ENCODE measurements around the gene PARP11. TPM values are rescaled to one million over a fixed set of nuclear protein-coding genes. Genes with fewer than 3 reads are reported as not detected.

The PARP11 gene
- total and polyA plus RNA-seq, 2 donors (not counting 3 experiments of a cell fraction or from before 2014, with no cell fraction given): 3.0 to 4.9 TPM

DNA sequence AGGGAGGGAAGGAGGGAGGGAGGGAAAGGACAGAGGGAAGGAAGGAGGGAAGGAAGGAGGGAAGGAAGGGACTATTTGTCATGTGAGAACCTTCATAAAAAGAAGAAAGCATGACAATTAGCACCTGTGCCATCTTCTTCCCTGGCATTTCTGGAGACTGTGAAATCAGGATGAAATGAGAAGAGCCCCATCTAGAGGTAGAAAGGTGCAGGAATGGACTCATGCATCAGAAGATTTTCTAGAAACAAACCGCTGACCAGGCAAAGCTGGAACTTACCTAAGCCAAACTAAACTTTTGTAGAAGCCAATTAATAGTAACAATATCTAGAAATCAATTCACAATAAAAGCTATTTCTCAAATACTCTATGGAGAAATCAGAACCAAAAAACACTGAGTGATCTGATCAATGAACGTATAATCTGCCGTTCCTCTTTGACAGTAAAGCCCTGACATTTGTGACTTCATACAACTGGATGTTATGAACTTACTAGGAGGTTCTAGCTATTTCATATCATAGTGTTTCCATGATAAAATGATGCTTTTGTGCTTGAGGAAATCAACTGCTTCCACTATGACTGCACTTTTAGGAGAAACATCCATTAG is 95.9 kb downstream of the PARP11 start:
- H3K4me2 ChIP-seq (ENCODE audit: insufficient read depth, low read length): no peak overlapping the region
- dilution Hi-C loops (cut with MboI; ENCODE audit: extremely low pct_ligation_motif_present, low sequenced_read_pairs) (no loop called here), intact Hi-C loops (cut with micrococcal nuclease) (loop anchor here (1.0 to 10.0 kb wide), 3 partner anchors 119 to 477 kb away; partner anchors contain the start of gene PRMT8)
- H3K4me3 ChIP-seq (replicated peaks in 1 of 3; ENCODE audit: insufficient read depth in 1 of 3, low read depth in 1 of 3, low read length in 3 of 3): no peak overlapping the region
- no peak overlapping the region for H3K9ac ChIP-seq (replicated peaks; ENCODE audit: extremely low read depth, insufficient read depth, low read length)
- no TSS peak for BruUV-seq (replicated peaks)
- no peaks in the 10 kb centered on the region for H3K36me3 ChIP-seq (ENCODE audit: control insufficient read depth in 2 of 2, extremely low read depth in 1 of 2, insufficient read depth in 2 of 2, low read length in 2 of 2)
- no peaks in the 10 kb centered on the region for H3K9me3 ChIP-seq (replicated peaks; ENCODE audit: control insufficient read depth, insufficient read depth, low read length)
- peaks cover 10 to 13% of the 10 kb centered on the region in 2 experiments for H3K27me3 ChIP-seq (ENCODE audit: control insufficient read depth in 2 of 2, insufficient read depth in 2 of 2, low read length in 2 of 2)
- ChIA-PET POLR2A (no interaction called here), CTCF (interaction anchor here (0.6 to 2.5 kb wide), 31 partner anchors 12 to 500 kb away, joined by 3 to 59 read pairs (median 3); partner anchors contain the start of gene CRACR2A)
- H3K79me2 ChIP-seq (ENCODE audit: control insufficient read depth, insufficient read depth, low read length): no peaks in the 10 kb centered on the region
- no peaks in the 10 kb centered on the region for H3K9me1 ChIP-seq (replicated peaks; ENCODE audit: control insufficient read depth, extremely low read depth, insufficient read depth, low read length)
- H3K4me1 ChIP-seq (ENCODE audit: control insufficient read depth, extremely low read depth, insufficient read depth, low read length): peaks cover 4% of the 10 kb centered on the region
- FAIRE-seq: peak; percentile 76
- H4K20me1 ChIP-seq (replicated peaks; ENCODE audit: control insufficient read depth, extremely low read depth, insufficient read depth, low read length): no peaks in the 10 kb centered on the region
- H3K27ac ChIP-seq (ENCODE audit: insufficient read depth, low read depth, low read length): no peak overlapping the region
- DNase-seq (ENCODE audit: low read depth, low spot score): peak; percentile 60
- H2AFZ ChIP-seq (ENCODE audit: low read depth, low read length): no peak overlapping the region
- no peak for TF ChIP-seq POLR2A (IDR thresholded peaks at IDR 0.05; ENCODE audit: low read depth, low read length)
- TF ChIP-seq, protein P1, sequence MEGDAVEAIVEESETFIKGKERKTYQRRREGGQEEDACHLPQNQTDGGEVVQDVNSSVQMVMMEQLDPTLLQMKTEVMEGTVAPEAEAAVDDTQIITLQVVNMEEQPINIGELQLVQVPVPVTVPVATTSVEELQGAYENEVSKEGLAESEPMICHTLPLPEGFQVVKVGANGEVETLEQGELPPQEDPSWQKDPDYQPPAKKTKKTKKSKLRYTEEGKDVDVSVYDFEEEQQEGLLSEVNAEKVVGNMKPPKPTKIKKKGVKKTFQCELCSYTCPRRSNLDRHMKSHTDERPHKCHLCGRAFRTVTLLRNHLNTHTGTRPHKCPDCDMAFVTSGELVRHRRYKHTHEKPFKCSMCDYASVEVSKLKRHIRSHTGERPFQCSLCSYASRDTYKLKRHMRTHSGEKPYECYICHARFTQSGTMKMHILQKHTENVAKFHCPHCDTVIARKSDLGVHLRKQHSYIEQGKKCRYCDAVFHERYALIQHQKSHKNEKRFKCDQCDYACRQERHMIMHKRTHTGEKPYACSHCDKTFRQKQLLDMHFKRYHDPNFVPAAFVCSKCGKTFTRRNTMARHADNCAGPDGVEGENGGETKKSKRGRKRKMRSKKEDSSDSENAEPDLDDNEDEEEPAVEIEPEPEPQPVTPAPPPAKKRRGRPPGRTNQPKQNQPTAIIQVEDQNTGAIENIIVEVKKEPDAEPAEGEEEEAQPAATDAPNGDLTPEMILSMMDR (IDR thresholded peaks at IDR 0.05; ENCODE audit: extremely low read depth in 1 of 2, insufficient read depth in 1 of 2, low read depth in 1 of 2, low read length in 2 of 2): peak; percentile 59 to 67

DNA sequence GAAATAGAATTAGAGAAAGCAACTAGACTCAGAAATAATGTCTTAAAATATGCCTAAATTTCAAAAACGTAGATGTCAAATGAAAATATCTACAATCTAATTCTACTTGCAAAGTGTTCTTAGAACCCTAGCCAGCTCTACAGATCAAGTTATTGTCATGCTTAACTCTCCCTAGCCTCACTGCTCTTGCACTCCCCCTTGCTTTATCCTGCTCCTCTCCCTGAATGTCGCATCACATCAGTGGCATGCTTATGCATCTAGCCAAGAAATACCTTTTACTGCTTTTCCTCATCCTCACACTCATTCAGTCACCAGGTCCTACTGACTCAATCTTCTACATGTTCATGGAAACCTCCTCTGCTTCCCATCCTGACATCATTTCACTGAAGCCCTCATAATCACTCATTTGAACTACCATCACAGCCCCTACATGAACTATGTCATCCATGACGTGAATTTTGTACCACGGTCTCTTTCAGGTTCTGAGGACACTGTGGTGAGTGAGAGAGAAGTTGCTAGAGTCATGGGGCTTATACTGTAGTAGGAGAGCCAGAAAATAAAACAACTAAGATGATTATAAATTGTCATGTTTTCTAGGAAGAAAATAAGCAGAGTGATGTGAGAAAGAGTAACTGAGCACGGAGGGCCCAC is 97.7 kb downstream of the PARP11 start:
- CTCF ChIA-PET: interaction anchor here (1.1 to 4.1 kb wide), 4 partner anchors 28 to 475 kb away, joined by 3 to 59 read pairs (median 30); no protein-coding TSS in a partner anchor
- Histone ChIP-seq H3K9ac (replicated peaks; ENCODE audit: extremely low read depth, insufficient read depth, low read length) (no peak overlapping the region), H4K20me1 (replicated peaks; ENCODE audit: control insufficient read depth, extremely low read depth, insufficient read depth, low read length) (no peaks in the 10 kb centered on the region), H3K27ac (ENCODE audit: insufficient read depth, low read depth, low read length) (no peak overlapping the region), H3K79me2 (ENCODE audit: control insufficient read depth, insufficient read depth, low read length) (no peaks in the 10 kb centered on the region), H3K4me2 (ENCODE audit: insufficient read depth, low read length) (no peak overlapping the region), H3K27me3 (ENCODE audit: control insufficient read depth in 2 of 2, insufficient read depth in 2 of 2, low read length in 2 of 2) (peaks cover 10 to 13% of the 10 kb centered on the region in 2 experiments), H2AFZ (ENCODE audit: low read depth, low read length) (no peak overlapping the region), H3K9me1 (replicated peaks; ENCODE audit: control insufficient read depth, extremely low read depth, insufficient read depth, low read length) (no peaks in the 10 kb centered on the region), H3K4me3 (replicated peaks in 1 of 3; ENCODE audit: insufficient read depth in 1 of 3, low read depth in 1 of 3, low read length in 3 of 3) (no peak overlapping the region), H3K36me3 (ENCODE audit: control insufficient read depth in 2 of 2, extremely low read depth in 1 of 2, insufficient read depth in 2 of 2, low read length in 2 of 2) (no peaks in the 10 kb centered on the region), H3K9me3 (replicated peaks; ENCODE audit: control insufficient read depth, insufficient read depth, low read length) (no peaks in the 10 kb centered on the region), H3K4me1 (ENCODE audit: control insufficient read depth, extremely low read depth, insufficient read depth, low read length) (peaks cover 8% of the 10 kb centered on the region)
- intact Hi-C loops (cut with micrococcal nuclease): loop anchor here (10.0 kb wide), 1 partner anchor 281 kb away; the partner anchor contains the start of gene PRMT8
- FAIRE-seq (no peak), DNase-seq (ENCODE audit: low read depth, low spot score) (no peak)
- TF ChIP-seq MYC (IDR thresholded peaks at IDR 0.05; ENCODE audit: low read depth, low read length) (no peak), POLR2A (IDR thresholded peaks at IDR 0.05; ENCODE audit: low read depth, low read length) (no peak)
- TF ChIP-seq, protein P2, sequence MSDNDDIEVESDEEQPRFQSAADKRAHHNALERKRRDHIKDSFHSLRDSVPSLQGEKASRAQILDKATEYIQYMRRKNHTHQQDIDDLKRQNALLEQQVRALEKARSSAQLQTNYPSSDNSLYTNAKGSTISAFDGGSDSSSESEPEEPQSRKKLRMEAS (IDR thresholded peaks at IDR 0.05; ENCODE audit: insufficient read depth, insufficient read length): no peak
- dilution Hi-C loops (cut with MboI; ENCODE audit: extremely low pct_ligation_motif_present, low sequenced_read_pairs): no loop called here
- BruUV-seq (replicated peaks): no TSS peak
- POLR2A ChIA-PET: no interaction called here

Data from endothelial cell of umbilical vein (primary cell).